ENCODE results near the gene APBA3. TPM values are rescaled to one million over a fixed set of nuclear protein-coding genes. Genes with fewer than 3 reads are reported as not detected.

Gene APBA3
- total RNA-seq, 2 experiments from 2014 or later = 45.8 to 50.0 TPM

- H3K27ac Mint-ChIP-seq = no peak overlapping the region
- peaks cover 3% of the 10 kb centered on the region for H3K4me1 ChIP-seq (ENCODE audit: insufficient read depth, low read length)
- no peak for TF ChIP-seq CTCF (IDR thresholded peaks at IDR 0.05)
- ATAC-seq (ENCODE audit: poor library complexity) (no peak), DNase-seq (no peak)
- no peaks in the 10 kb centered on the region for H3K4me1 Mint-ChIP-seq (ENCODE audit: low read depth)
- CTCF ChIA-PET = no interaction called here
- H3K9me3 Mint-ChIP-seq = peaks cover 2% of the 10 kb centered on the region
- no peak overlapping the region for H3K4me3 Mint-ChIP-seq
- no peaks in the 10 kb centered on the region for H3K27me3 ChIP-seq (ENCODE audit: control insufficient read depth in 1 of 2, insufficient read depth in 2 of 2, low read length in 2 of 2)
- POLR2A ChIA-PET = no interaction called here
- no peaks in the 10 kb centered on the region for H3K36me3 ChIP-seq (ENCODE audit: insufficient read depth, low read length)
- H3K9me3 ChIP-seq (ENCODE audit: control insufficient read depth in 1 of 2, insufficient read depth in 1 of 2, low read length in 2 of 2) = peaks cover 0 to 14% of the 10 kb centered on the region in 2 experiments
- intact Hi-C loops (cut with DNase I, micrococcal nuclease) = no loop called here
- H3K27ac ChIP-seq (ENCODE audit: low read depth in 1 of 2, low read length in 2 of 2) = no peak overlapping the region
- no peak overlapping the region for H3K4me3 ChIP-seq (ENCODE audit: low read length)
- H3K27me3 Mint-ChIP-seq = no peaks in the 10 kb centered on the region
- H3K36me3 Mint-ChIP-seq (ENCODE audit: low read depth) = peaks cover 4% of the 10 kb centered on the region
These were observed 30.6 kb upstream of the APBA3 start for GRCh38 chr19:3792114-3792513.

GRCh38 chr19:3790941-3791340 lies 29.4 kb upstream of the APBA3 start:
- no peaks in the 10 kb centered on the region for H3K36me3 Mint-ChIP-seq (ENCODE audit: low read depth)
- CTCF ChIA-PET = no interaction called here
- no peak overlapping the region for H3K27ac Mint-ChIP-seq

GRCh38 chr19:3790209-3790734 lies 28.8 kb upstream of the APBA3 start:
- intact Hi-C loops (cut with DNase I, micrococcal nuclease) = no loop called here
- ATAC-seq (ENCODE audit: poor library complexity) (no peak), DNase-seq (no peak)
- ChIA-PET CTCF (no interaction called here), POLR2A (no interaction called here)
- no peaks in the 10 kb centered on the region for H3K9me3 Mint-ChIP-seq
- no peak for TF ChIP-seq CTCF (IDR thresholded peaks at IDR 0.05)
- H3K27ac Mint-ChIP-seq = no peak overlapping the region
- Histone ChIP-seq H3K36me3 (ENCODE audit: insufficient read depth, low read length) (no peaks in the 10 kb centered on the region), H3K4me1 (ENCODE audit: insufficient read depth, low read length) (peaks cover 12% of the 10 kb centered on the region), H3K27me3 (ENCODE audit: control insufficient read depth in 1 of 2, insufficient read depth in 2 of 2, low read length in 2 of 2) (no peaks in the 10 kb centered on the region), H3K4me3 (ENCODE audit: low read length) (no peak overlapping the region), H3K27ac (ENCODE audit: low read depth in 1 of 2, low read length in 2 of 2) (no peak overlapping the region), H3K9me3 (ENCODE audit: control insufficient read depth in 1 of 2, insufficient read depth in 1 of 2, low read length in 2 of 2) (peaks cover 0 to 14% of the 10 kb centered on the region in 2 experiments)
- no peak overlapping the region for H3K4me3 Mint-ChIP-seq
- no peaks in the 10 kb centered on the region for H3K27me3 Mint-ChIP-seq
- H3K4me1 Mint-ChIP-seq (ENCODE audit: low read depth) = no peaks in the 10 kb centered on the region
- H3K36me3 Mint-ChIP-seq (ENCODE audit: low read depth) = no peaks in the 10 kb centered on the region

More at GRCh38 chr19:3790941-3791340, 29.4 kb upstream of the APBA3 start:
- Histone ChIP-seq H3K4me3 (ENCODE audit: low read length) (no peak overlapping the region), H3K27ac (ENCODE audit: low read depth in 1 of 2, low read length in 2 of 2) (no peak overlapping the region), H3K27me3 (ENCODE audit: control insufficient read depth in 1 of 2, insufficient read depth in 2 of 2, low read length in 2 of 2) (no peaks in the 10 kb centered on the region), H3K36me3 (ENCODE audit: insufficient read depth, low read length) (no peaks in the 10 kb centered on the region), H3K4me1 (ENCODE audit: insufficient read depth, low read length) (peaks cover 8% of the 10 kb centered on the region), H3K9me3 (ENCODE audit: control insufficient read depth in 1 of 2, insufficient read depth in 1 of 2, low read length in 2 of 2) (peaks cover 0 to 14% of the 10 kb centered on the region in 2 experiments)
- no peaks in the 10 kb centered on the region for H3K9me3 Mint-ChIP-seq
- no peaks in the 10 kb centered on the region for H3K27me3 Mint-ChIP-seq
- H3K4me1 Mint-ChIP-seq (ENCODE audit: low read depth) = no peaks in the 10 kb centered on the region
- ATAC-seq (ENCODE audit: poor library complexity) = no peak
- POLR2A ChIA-PET = no interaction called here
- intact Hi-C loops (cut with DNase I, micrococcal nuclease) = no loop called here
- TF ChIP-seq CTCF (IDR thresholded peaks at IDR 0.05) = no peak
- H3K4me3 Mint-ChIP-seq = no peak overlapping the region
- DNase-seq = no peak
